Endothelial cell of umbilical vein (primary cell): Measurements from ENCODE around the gene ANKRD31.

Source experiments
- GATA2 ChIP-seq: IDR thresholded peaks from 2 replicates; pipeline ENCODE4 v1.7.0; 2011; ENCODE audit warnings: low read depth, mild to moderate bottlenecking, moderate library complexity, mixed read lengths, low read length; ENCODE audit not compliant: insufficient read length, insufficient read depth
- POLR2AphosphoS5 ChIP-seq: IDR thresholded peaks from 2 replicates; pipeline ENCODE4 v1.6.1; 2012; ENCODE audit warnings: low read depth, mild to moderate bottlenecking, control low read depth, low read length, moderate library complexity; ENCODE audit not compliant: insufficient read depth

DNA sequence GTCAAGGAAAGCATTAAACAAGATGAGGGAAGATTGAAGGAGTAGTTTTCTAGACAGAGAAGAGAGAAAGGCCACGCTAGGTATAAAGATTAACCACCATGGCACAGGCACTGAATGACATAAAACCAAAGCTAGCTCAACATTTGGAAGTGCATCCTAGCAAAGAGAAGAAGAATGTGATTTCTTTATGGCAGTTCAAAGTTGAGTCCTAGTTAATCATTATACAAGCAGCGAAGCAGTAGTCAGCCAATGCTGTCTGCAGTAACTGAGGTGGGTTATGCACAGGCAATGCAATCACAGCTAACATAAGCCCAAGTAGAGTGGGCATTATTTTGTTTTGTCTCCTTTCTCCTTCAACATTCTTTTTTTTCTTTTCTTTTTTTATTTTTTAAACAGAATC lies 24.0 kb upstream of the ANKRD31 start:
- TF ChIP-seq POLR2AphosphoS5 (no peak), GATA2 (no peak)
